Testis (tissue), 3 donors: ENCODE measurements around the gene ANAPC5. TPM values are rescaled to one million over a fixed set of nuclear protein-coding genes. Genes with fewer than 3 reads are reported as not detected.

Experiments
- DNase-seq: peaks from one replicate; pipeline ENCODE4 v3.0.0-alpha.2; 2019
- H3K27ac ChIP-seq, 2 donors: fragments of 200-600 bp; sonication (generic); one replicate each; pipeline ENCODE4 v1.5.1; 2019
- H3K27me3 ChIP-seq: fragments of 200-600 bp; sonication (generic); one replicate; pipeline ENCODE4 v1.5.1; 2019
- H3K36me3 ChIP-seq: fragments of 200-600 bp; sonication (generic); one replicate; pipeline ENCODE4 v1.5.1; 2017; ENCODE audit warnings: low read depth; ENCODE audit errors: missing control alignments
- H3K4me1 ChIP-seq: fragments of 200-600 bp; sonication (generic); one replicate; pipeline ENCODE4 v1.5.1; 2019
- H3K4me3 ChIP-seq, 2 donors: fragments of 200-600 bp; sonication (generic); one replicate each; pipeline ENCODE4 v1.5.1; 2017 to 2019
- H3K9me3 ChIP-seq: fragments of 200-600 bp; sonication (generic); one replicate; pipeline ENCODE4 v1.5.1; 2017
- CTCF ChIP-seq, 3 experiments: fragments of 450-650 bp in 2 of 3; fragments of 200-600 bp in 1 of 3; sonication (generic) in 1 of 3; IDR thresholded peaks; one replicate each; pipeline ENCODE4 v1.5.1; 2016 to 2019; ENCODE audit warnings: antibody characterized with exemption in 3 of 3, mild to moderate bottlenecking in 2 of 3, moderate library complexity in 1 of 3
- POLR2A ChIP-seq: fragments of 450-650 bp; IDR thresholded peaks from one replicate; pipeline ENCODE4 v1.6.1; 2017; ENCODE audit warnings: antibody characterized with exemption, mild to moderate bottlenecking, moderate library complexity
- WGBS, 2 donors: methylation state at CpG; one replicate each; pipeline ENCODE4 v1.1.5; 2018; 5-methylcytosine and 5-hydroxymethylcytosine counted together
- intact Hi-C: fragments of 100-400 bp; cut with DNase I; formaldehyde crosslinking; loops from one replicate; pipeline ENCODE4 v1.15.1; 2023; ENCODE audit warnings: low total_unique reads
- polyA plus RNA-seq: library from polyadenylated mRNA; stranded (reverse); fragments of 350-450 nt; fragmentation: Illumina TruSeq; extraction: RNeasy Lipid Tissue Mini Kit (QIAGEN cat#74804); gene quantifications from one replicate; pipeline ENCODE4 v1.2.3, GENCODE V29; 2014; ENCODE audit warnings: low read depth, low replicate concordance; ENCODE audit not compliant: insufficient read depth
- total RNA-seq, 2 donors: library from RNA; depleted of rRNA; stranded (reverse); fragments of >200 nt; gene quantifications; one replicate each; pipeline ENCODE4 v1.2.3, GENCODE V29; 2016

ANAPC5 gene
- total and polyA plus RNA-seq, 3 donors from 2014 or later: 95.9 to 158 (median 143) TPM

GRCh38 chr12:121297435-121297991, 54.7 kb downstream of the ANAPC5 start:
- peak overlapping the region; percentile 88 to 94 for H3K27ac ChIP-seq
- H3K36me3 ChIP-seq: no peaks in the 10 kb centered on the region
- peak overlapping the region; percentile 93 to 94 for H3K4me3 ChIP-seq
- peaks cover 6% of the 10 kb centered on the region for H3K4me1 ChIP-seq
- TF ChIP-seq POLR2A (no peak), CTCF (IDR thresholded peaks at IDR 0.05) (no peak)
- H3K9me3 ChIP-seq: no peaks in the 10 kb centered on the region
- no peaks in the 10 kb centered on the region for H3K27me3 ChIP-seq
- peak; percentile 27 for DNase-seq
- intact Hi-C loops: no loop called here
- 1% methylated on average over 20 to 21 of the region's 21 CpGs for WGBS, 2 donors

- H3K27me3 ChIP-seq: no peaks in the 10 kb centered on the region
- no peaks in the 10 kb centered on the region for H3K9me3 ChIP-seq
- no peaks in the 10 kb centered on the region for H3K36me3 ChIP-seq
- intact Hi-C loops: no loop called here
- H3K27ac ChIP-seq: peak within 1 kb of the TSS; percentile 88 to 94
- 0% methylated on average over 56 to 102 of the region's 104 CpGs for whole genome bisulfite sequencing, 2 donors
- DNase-seq: peak; percentile 84
- H3K4me3 ChIP-seq: peak within 1 kb of the TSS; percentile 94 to 96
- TF ChIP-seq CTCF (IDR thresholded peaks at IDR 0.05): no peak
- TF ChIP-seq POLR2A: no peak
- peaks cover 6% of the 10 kb centered on the region for H3K4me1 ChIP-seq
Observed at GRCh38 chr12:121296618-121297434, 55.4 kb downstream of the ANAPC5 start, which contains the start of gene CAMKK2. TSS of gene CAMKK2 (minus strand) at chr12:121296709. CDS start at chr12:121274526, 22,183 bp downstream.

GRCh38 chr12:121295746-121296617, 56.2 kb downstream of the ANAPC5 start:
- Histone ChIP-seq H3K4me3 (peak overlapping the region; percentile 94 to 96), H3K27ac (peak overlapping the region; percentile 88), H3K36me3 (no peaks in the 10 kb centered on the region), H3K9me3 (no peaks in the 10 kb centered on the region), H3K4me1 (peaks cover 6% of the 10 kb centered on the region), H3K27me3 (no peaks in the 10 kb centered on the region)
- intact Hi-C loops: no loop called here
- DNase-seq: peak; percentile 29
- TF ChIP-seq CTCF (IDR thresholded peaks at IDR 0.05): no peak
- TF ChIP-seq POLR2A: no peak
- 0 to 2% methylated on average over 3 to 29 of the region's 55 CpGs for WGBS, 2 donors

GRCh38 chr12:121295116-121295745, 57.0 kb downstream of the ANAPC5 start:
- Histone ChIP-seq H3K36me3 (no peaks in the 10 kb centered on the region), H3K9me3 (no peaks in the 10 kb centered on the region), H3K27ac (peak overlapping the region in 1 of 2 donors; percentile 88), H3K27me3 (no peaks in the 10 kb centered on the region), H3K4me3 (peak overlapping the region; percentile 94 to 96), H3K4me1 (peaks cover 7% of the 10 kb centered on the region)
- TF ChIP-seq POLR2A (no peak), CTCF (IDR thresholded peaks at IDR 0.05) (no peak)
- intact Hi-C loops: no loop called here
- DNase-seq: no peak
- 29 to 35% methylated on average over 6 to 7 of the region's 7 CpGs for WGBS, 2 donors
